CD14-positive monocyte (primary cell): ENCODE measurements around the gene CNTLN. TPM values are rescaled to one million over a fixed set of nuclear protein-coding genes. Genes with fewer than 3 reads are reported as not detected.
"Not testable (repeated sequence)": the region's sequence is repeated elsewhere in the genome, so short reads cannot be mapped to it uniquely, and the experiment has no call there.

Experiments
- DNase-seq, 3 donors: peaks; one replicate each; pipeline ENCODE4 v3.0.0-alpha.2; 2011 to 2022
- H2AFZ ChIP-seq: 2 replicates; pipeline ENCODE4 v1.6.0; 2012; ENCODE audit warnings: mild to moderate bottlenecking, low read depth, low read length, inconsistent platforms; ENCODE audit not compliant: insufficient read depth, poor library complexity, severe bottlenecking
- H3K27ac ChIP-seq, 2 donors: 1 replicate in 1 of 2; 2 replicates in 1 of 2; pipeline ENCODE4 v1.5.1; 2012 to 2013; ENCODE audit warnings: low read length in 2 of 2, control low read depth in 1 of 2, inconsistent platforms in 1 of 2, low read depth in 1 of 2, mild to moderate bottlenecking in 1 of 2
- H3K27me3 ChIP-seq, 2 donors: one replicate each; pipeline versions ENCODE4 v1.6.0 to v1.6.1; 2011 to 2013; ENCODE audit warnings: low read length in 2 of 2; ENCODE audit not compliant: control insufficient read depth in 2 of 2, insufficient read depth in 2 of 2
- H3K36me3 ChIP-seq, 2 donors: replicated peaks in 1 of 2; 1 replicate in 1 of 2; 2 replicates in 1 of 2; pipeline versions ENCODE4 v1.5.1 to v1.6.1; 2012 to 2013; ENCODE audit warnings: low read length in 2 of 2, control low read depth in 1 of 2, inconsistent platforms in 1 of 2, mild to moderate bottlenecking in 1 of 2; ENCODE audit not compliant: insufficient read depth in 2 of 2, control insufficient read depth in 1 of 2
- H3K4me1 ChIP-seq, 2 donors: 1 replicate in 1 of 2; 2 replicates in 1 of 2; pipeline versions ENCODE4 v1.5.1 to v1.6.1; 2012 to 2013; ENCODE audit warnings: low read length in 2 of 2, control low read depth in 1 of 2, inconsistent platforms in 1 of 2, mild to moderate bottlenecking in 1 of 2, moderate library complexity in 1 of 2; ENCODE audit not compliant: insufficient read depth in 2 of 2, control insufficient read depth in 1 of 2
- H3K4me2 ChIP-seq: replicated peaks from 2 replicates; pipeline ENCODE3; 2012; ENCODE audit warnings: low read length, moderate library complexity, mild to moderate bottlenecking; ENCODE audit not compliant: poor library complexity, severe bottlenecking; ENCODE audit errors: extremely low read depth
- H3K4me3 ChIP-seq, 3 experiments: fragments of 200-600 bp in 1 of 3; sonication (generic) in 1 of 3; replicated peaks in 1 of 3; 1 replicate in 2 of 3; 2 replicates in 1 of 3; pipeline ENCODE4 v1.5.1; 2011 to 2013; ENCODE audit warnings: low read length in 3 of 3, mild to moderate bottlenecking in 3 of 3, control low read depth in 2 of 3, low read depth in 2 of 3, inconsistent platforms in 1 of 3, moderate library complexity in 1 of 3
- H3K79me2 ChIP-seq: 2 replicates; pipeline ENCODE4 v1.6.0; 2012; ENCODE audit warnings: mild to moderate bottlenecking, control low read depth, inconsistent platforms, low read length, moderate library complexity; ENCODE audit not compliant: insufficient read depth
- H3K9ac ChIP-seq: 2 replicates; pipeline ENCODE4 v1.6.0; 2017; ENCODE audit warnings: low read length, mild to moderate bottlenecking; ENCODE audit not compliant: insufficient read depth, poor library complexity, severe bottlenecking
- H3K9me3 ChIP-seq, 2 donors: replicated peaks in 1 of 2; 1 replicate in 1 of 2; 2 replicates in 1 of 2; pipeline versions ENCODE4 v1.5.1 to v1.6.1; 2012 to 2013; ENCODE audit warnings: low read length in 2 of 2, control low read depth in 1 of 2; ENCODE audit not compliant: control insufficient read depth in 1 of 2, insufficient read depth in 1 of 2
- H4K20me1 ChIP-seq: 2 replicates; pipeline ENCODE4 v1.6.0; 2012; ENCODE audit warnings: mild to moderate bottlenecking, low read length, control low read depth, moderate library complexity; ENCODE audit not compliant: insufficient read depth
- H3K27ac Mint-ChIP-seq, 7 donors: one replicate each; pipeline ENCODE4 v1.8.0; 2020; ENCODE audit warnings: mild to moderate bottlenecking in 7 of 7, mixed read lengths in 7 of 7, moderate library complexity in 6 of 7, inconsistent platforms in 2 of 7
- H3K27me3 Mint-ChIP-seq, 3 donors: one replicate each; pipeline ENCODE4 v1.8.0; 2021 to 2022; ENCODE audit warnings: low read depth in 3 of 3, mild to moderate bottlenecking in 3 of 3, mixed read lengths in 3 of 3, moderate library complexity in 3 of 3, inconsistent platforms in 1 of 3
- H3K36me3 Mint-ChIP-seq, 2 donors: one replicate each; pipeline ENCODE4 v1.8.0; 2020; ENCODE audit warnings: mixed read lengths in 2 of 2, inconsistent platforms in 1 of 2, mild to moderate bottlenecking in 1 of 2
- H3K4me1 Mint-ChIP-seq: one replicate; pipeline ENCODE4 v1.8.0; 2020; ENCODE audit warnings: mild to moderate bottlenecking, mixed read lengths
- H3K4me3 Mint-ChIP-seq, 2 donors: one replicate each; pipeline ENCODE4 v1.8.0; 2020; ENCODE audit warnings: mild to moderate bottlenecking in 2 of 2, mixed read lengths in 2 of 2, moderate library complexity in 1 of 2
- H3K9me3 Mint-ChIP-seq, 7 donors: one replicate each; pipeline ENCODE4 v1.8.0; 2020 to 2022; ENCODE audit warnings: mixed read lengths in 7 of 7, mild to moderate bottlenecking in 6 of 7, moderate library complexity in 6 of 7, inconsistent platforms in 2 of 7
- CTCF ChIP-seq: fragments of 200-600 bp; IDR thresholded peaks from one replicate; pipeline ENCODE4 v1.8.0; 2022; ENCODE audit warnings: antibody characterized with exemption, mild to moderate bottlenecking
- WGBS: methylation state at CpG from one replicate; pipeline ENCODE4 v1.1.5; 2013; ENCODE audit warnings: missing lambda C conversion rate; ENCODE audit not compliant: insufficient coverage; 5-methylcytosine and 5-hydroxymethylcytosine counted together
- intact Hi-C, 2 donors: fragments of 100-400 bp; cut with micrococcal nuclease; formaldehyde crosslinking; loops; one replicate each; pipeline versions ENCODE4 v1.15.0 to v1.15.1; 2023
- polyA plus RNA-seq, 3 donors: library from polyadenylated mRNA; depleted of rRNA in 1 of 3; unstranded in 2 of 3; stranded (reverse) in 1 of 3; fragments of 300-500 nt in 2 of 3; fragments of >200 nt in 1 of 3; fragmentation: Illumina TruSeq in 2 of 3; gene quantifications; 1 replicate in 2 of 3; 2 replicates in 1 of 3; pipeline ENCODE4 v1.2.3, GENCODE V29; 2012 to 2021

Gene CNTLN
- polyA plus RNA-seq, 3 donors, result 2.2 to 5.6 (median 4.0) TPM

- H3K79me2 ChIP-seq, result peaks cover 61% of the 10 kb centered on the region
- peaks cover 8 to 31% (median 10%) of the 10 kb centered on the region in 7 donors for H3K9me3 Mint-ChIP-seq
- H3K9me3 ChIP-seq, result peaks cover 11 to 13% of the 10 kb centered on the region in 2 donors
- H4K20me1 ChIP-seq, result peaks cover 9% of the 10 kb centered on the region
- H3K27ac ChIP-seq, result no peak overlapping the region
- DNase-seq, result no peak
- H3K4me1 Mint-ChIP-seq, result peaks cover 7% of the 10 kb centered on the region
- no peaks in the 10 kb centered on the region for H3K27me3 Mint-ChIP-seq
- H2AFZ ChIP-seq, result no peak overlapping the region
- WGBS, result 100% methylated on average over 5 of the region's 5 CpGs
- peaks cover 0 to 19% of the 10 kb centered on the region in 2 donors for H3K36me3 ChIP-seq
- H3K9ac ChIP-seq, result no peak overlapping the region
- intact Hi-C loops, result no loop called here
- H3K36me3 Mint-ChIP-seq, result peaks cover 15 to 25% of the 10 kb centered on the region in 2 donors
- H3K27ac Mint-ChIP-seq, result peak overlapping the region in 4 of 7 donors; percentile 22 to 57 (median 38)
- no peak overlapping the region for H3K4me2 ChIP-seq
- no peak for TF ChIP-seq CTCF
- no peaks in the 10 kb centered on the region for H3K27me3 ChIP-seq
- no peak overlapping the region for H3K4me3 ChIP-seq
- H3K4me1 ChIP-seq, result no peaks in the 10 kb centered on the region
- no peak overlapping the region for H3K4me3 Mint-ChIP-seq
These were observed 36.7 kb downstream of the CNTLN start for GRCh38 chr9:17171309-17172094.

- DNase-seq, H3K27me3 Mint-ChIP-seq, H3K9ac ChIP-seq, H4K20me1 ChIP-seq, H3K4me1 Mint-ChIP-seq, H3K27ac ChIP-seq, intact Hi-C loops, H3K27me3 ChIP-seq, H3K27ac Mint-ChIP-seq, H2AFZ ChIP-seq, H3K4me2 ChIP-seq, H3K4me1 ChIP-seq, H3K4me3 ChIP-seq, H3K4me3 Mint-ChIP-seq: not testable (repeated sequence)
- 97% methylated on average over 12 of the region's 15 CpGs for WGBS
- H3K36me3 ChIP-seq, result peaks cover 0 to 14% of the 10 kb centered on the region in 2 donors
- peaks cover 15 to 23% of the 10 kb centered on the region in 2 donors for H3K36me3 Mint-ChIP-seq
- peaks cover 16 to 33% (median 20%) of the 10 kb centered on the region in 7 donors for H3K9me3 Mint-ChIP-seq
- H3K9me3 ChIP-seq, result peaks cover 17 to 18% of the 10 kb centered on the region in 2 donors
- H3K79me2 ChIP-seq, result peaks cover 59% of the 10 kb centered on the region
These were observed 42.7 kb downstream of the CNTLN start for GRCh38 chr9:17177496-17177895.
